Liver (tissue), 9 donors: ENCODE results near the gene IL22RA1. TPM values are rescaled to one million over a fixed set of nuclear protein-coding genes. Genes with fewer than 3 reads are reported as not detected.

ENCODE experiments used
- DNase-seq: peaks from one replicate; pipeline ENCODE4 v3.0.0-alpha.2; 2017; ENCODE audit warnings: low spot score
- H3K27ac ChIP-seq, 2 donors: one replicate each; pipeline ENCODE4 v1.7.0; 2013; ENCODE audit warnings: inconsistent platforms in 2 of 2, low read length in 2 of 2, control low read depth in 1 of 2, low read depth in 1 of 2, mild to moderate bottlenecking in 1 of 2
- H3K27me3 ChIP-seq, 4 donors: one replicate each; pipeline versions ENCODE4 v1.6.1 to v1.7.0; 2013; ENCODE audit warnings: low read length in 3 of 4, inconsistent platforms in 1 of 4, mild to moderate bottlenecking in 1 of 4, moderate library complexity in 1 of 4; ENCODE audit not compliant: control insufficient read depth in 4 of 4, insufficient read depth in 4 of 4
- H3K36me3 ChIP-seq, 4 donors: one replicate each; pipeline versions ENCODE4 v1.6.1 to v1.7.0; 2013; ENCODE audit warnings: low read length in 3 of 4, mild to moderate bottlenecking in 3 of 4, low read depth in 1 of 4, moderate library complexity in 1 of 4; ENCODE audit not compliant: control insufficient read depth in 4 of 4, insufficient read depth in 3 of 4
- H3K4me1 ChIP-seq, 4 donors: one replicate each; pipeline versions ENCODE4 v1.6.1 to v1.7.0; 2013; ENCODE audit warnings: low read length in 3 of 4, mild to moderate bottlenecking in 3 of 4, moderate library complexity in 1 of 4; ENCODE audit not compliant: control insufficient read depth in 4 of 4, insufficient read depth in 4 of 4
- H3K4me3 ChIP-seq, 3 donors: one replicate each; pipeline versions ENCODE4 v1.6.1 to v1.7.0; 2013; ENCODE audit warnings: low read length in 3 of 3, control low read depth in 1 of 3, low read depth in 1 of 3, mild to moderate bottlenecking in 1 of 3
- H3K9ac ChIP-seq, 2 donors: one replicate each; pipeline ENCODE4 v1.7.0; 2013; ENCODE audit warnings: low read length in 2 of 2, mild to moderate bottlenecking in 2 of 2, moderate library complexity in 2 of 2, control low read depth in 1 of 2, low read depth in 1 of 2
- H3K9me3 ChIP-seq, 4 donors: one replicate each; pipeline versions ENCODE4 v1.6.1 to v1.7.0; 2013; ENCODE audit warnings: low read length in 3 of 4; ENCODE audit not compliant: control insufficient read depth in 4 of 4
- ATF3 ChIP-seq: IDR thresholded peaks from 2 replicates; pipeline ENCODE4 v1.6.1; 2016; ENCODE audit warnings: antibody characterized with exemption
- EGR1 ChIP-seq, 2 donors: IDR thresholded peaks; 2 replicates each; pipeline ENCODE4 v1.6.1; 2016 to 2018; ENCODE audit warnings: antibody characterized with exemption in 2 of 2, low read depth in 2 of 2
- FOXA1 ChIP-seq: IDR thresholded peaks from 2 replicates; pipeline ENCODE4 v1.6.1; 2016; ENCODE audit warnings: antibody characterized with exemption
- FOXA2 ChIP-seq: IDR thresholded peaks from 2 replicates; pipeline ENCODE4 v1.6.1; 2016; ENCODE audit warnings: antibody characterized with exemption
- GABPA ChIP-seq, 2 donors: IDR thresholded peaks in 1 of 2; conservative IDR thresholded peaks in 1 of 2; 2 replicates each; pipeline ENCODE4 v1.6.1; 2016; ENCODE audit warnings: antibody characterized with exemption in 2 of 2, mild to moderate bottlenecking in 1 of 2, moderate library complexity in 1 of 2
- HNF4A ChIP-seq, 2 donors: conservative IDR thresholded peaks; 2 replicates each; pipeline ENCODE4 v1.6.1; 2016; ENCODE audit warnings: antibody characterized with exemption in 2 of 2, mild to moderate bottlenecking in 2 of 2
- HNF4G ChIP-seq: IDR thresholded peaks from 2 replicates; pipeline ENCODE4 v1.6.1; 2016; ENCODE audit warnings: antibody characterized with exemption
- JUND ChIP-seq, 2 donors: IDR thresholded peaks; 2 replicates each; pipeline ENCODE4 v1.6.1; 2016; ENCODE audit warnings: antibody characterized with exemption in 2 of 2
- MAX ChIP-seq: IDR thresholded peaks from 2 replicates; pipeline ENCODE4 v1.6.1; 2016; ENCODE audit warnings: antibody characterized with exemption
- NR2F2 ChIP-seq: IDR thresholded peaks from 2 replicates; pipeline ENCODE4 v1.6.1; 2016; ENCODE audit warnings: antibody characterized with exemption
- RAD21 ChIP-seq, 2 donors: IDR thresholded peaks; 2 replicates each; pipeline ENCODE4 v1.6.1; 2016; ENCODE audit warnings: antibody characterized with exemption in 2 of 2, mild to moderate bottlenecking in 2 of 2
- RXRA ChIP-seq, 2 donors: IDR thresholded peaks; 2 replicates each; pipeline ENCODE4 v1.6.1; 2017 to 2018; ENCODE audit warnings: antibody characterized with exemption in 2 of 2, mild to moderate bottlenecking in 1 of 2
- SP1 ChIP-seq: IDR thresholded peaks from 2 replicates; pipeline ENCODE4 v1.6.1; 2018; ENCODE audit warnings: antibody characterized with exemption, mild to moderate bottlenecking
- TAF1 ChIP-seq: conservative IDR thresholded peaks from 2 replicates; pipeline ENCODE4 v1.6.1; 2016; ENCODE audit warnings: antibody characterized with exemption, mild to moderate bottlenecking
- YY1 ChIP-seq: IDR thresholded peaks from 2 replicates; pipeline ENCODE4 v1.6.1; 2016; ENCODE audit warnings: antibody characterized with exemption, mild to moderate bottlenecking
- ZBTB33 ChIP-seq: IDR thresholded peaks from 2 replicates; pipeline ENCODE4 v1.6.1; 2016; ENCODE audit warnings: antibody characterized with exemption
- WGBS: extraction: QIAGEN DNeasy Blood & Tissue Kit; methylation state at CpG from one replicate; pipeline ENCODE4 v1.1.7; 2013; 5-methylcytosine and 5-hydroxymethylcytosine counted together
- polyA plus RNA-seq, 2 donors: library from polyadenylated mRNA; stranded (reverse) in 1 of 2; unstranded in 1 of 2; fragments of 200-250 nt in 1 of 2; fragments of >200 nt in 1 of 2; fragmentation: Nextera tagmentation in 1 of 2; extraction: Ambion mirVana in 1 of 2; gene quantifications; one replicate each; pipeline versions ENCODE4 v1.2.1 to v1.2.3, GENCODE V29; 2013 to 2015
- total RNA-seq, 2 donors: library from RNA; depleted of rRNA; stranded (reverse); fragments of >200 nt; gene quantifications; one replicate each; pipeline ENCODE4 v1.2.3, GENCODE V29; 2014
- TF ChIP-seq, protein P1 (sequence below): fragments of 150-350 bp; IDR thresholded peaks from 2 replicates; pipeline ENCODE4 v1.5.1; 2017; ENCODE audit warnings: improper control_type of control experiment, low read depth, low read length; ENCODE audit not compliant: missing input control
- TF ChIP-seq, protein P2 (sequence below): IDR thresholded peaks from 2 replicates; pipeline ENCODE4 v1.6.1; 2016; ENCODE audit warnings: antibody characterized with exemption, mild to moderate bottlenecking
- donor health status: healthy.
- donor health status: healthy.
- donor health status: healthy.
- donor health status: healthy.
- donor health status: healthy.

The IL22RA1 gene
- total and polyA plus RNA-seq, 4 donors: 2.1 to 4.5 (median 3.4) TPM

GRCh38 chr1:24172598-24172997 is 29.7 kb upstream of the IL22RA1 start:
- Histone ChIP-seq H3K36me3 (peaks cover 0 to 15% (median 6%) of the 10 kb centered on the region in 4 donors), H3K4me1 (no peaks in the 10 kb centered on the region), H3K27me3 (no peaks in the 10 kb centered on the region), H3K27ac (no peak overlapping the region), H3K9ac (no peak overlapping the region), H3K9me3 (no peaks in the 10 kb centered on the region), H3K4me3 (no peak overlapping the region)
- 96% methylated on average over 5 of the region's 5 CpGs for WGBS
- TF ChIP-seq RAD21 (IDR thresholded peaks at IDR 0.05) (no peak), TAF1 (no peak), SP1 (no peak), YY1 (no peak), GABPA (IDR thresholded peaks at IDR 0.05 in 1 of 2, conservative IDR thresholded peaks at IDR 0.05 in 1 of 2) (no peak), ATF3 (no peak), FOXA1 (no peak), MAX (no peak), ZBTB33 (no peak), NR2F2 (no peak), EGR1 (IDR thresholded peaks at IDR 0.05; ENCODE audit: low read depth in 2 of 2) (no peak), HNF4G (no peak), FOXA2 (no peak), JUND (IDR thresholded peaks at IDR 0.05) (no peak), RXRA (IDR thresholded peaks at IDR 0.05) (no peak), HNF4A (conservative IDR thresholded peaks at IDR 0.05) (no peak)
- TF ChIP-seq, protein P1, sequence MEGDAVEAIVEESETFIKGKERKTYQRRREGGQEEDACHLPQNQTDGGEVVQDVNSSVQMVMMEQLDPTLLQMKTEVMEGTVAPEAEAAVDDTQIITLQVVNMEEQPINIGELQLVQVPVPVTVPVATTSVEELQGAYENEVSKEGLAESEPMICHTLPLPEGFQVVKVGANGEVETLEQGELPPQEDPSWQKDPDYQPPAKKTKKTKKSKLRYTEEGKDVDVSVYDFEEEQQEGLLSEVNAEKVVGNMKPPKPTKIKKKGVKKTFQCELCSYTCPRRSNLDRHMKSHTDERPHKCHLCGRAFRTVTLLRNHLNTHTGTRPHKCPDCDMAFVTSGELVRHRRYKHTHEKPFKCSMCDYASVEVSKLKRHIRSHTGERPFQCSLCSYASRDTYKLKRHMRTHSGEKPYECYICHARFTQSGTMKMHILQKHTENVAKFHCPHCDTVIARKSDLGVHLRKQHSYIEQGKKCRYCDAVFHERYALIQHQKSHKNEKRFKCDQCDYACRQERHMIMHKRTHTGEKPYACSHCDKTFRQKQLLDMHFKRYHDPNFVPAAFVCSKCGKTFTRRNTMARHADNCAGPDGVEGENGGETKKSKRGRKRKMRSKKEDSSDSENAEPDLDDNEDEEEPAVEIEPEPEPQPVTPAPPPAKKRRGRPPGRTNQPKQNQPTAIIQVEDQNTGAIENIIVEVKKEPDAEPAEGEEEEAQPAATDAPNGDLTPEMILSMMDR: no peak
- TF ChIP-seq, protein P2, sequence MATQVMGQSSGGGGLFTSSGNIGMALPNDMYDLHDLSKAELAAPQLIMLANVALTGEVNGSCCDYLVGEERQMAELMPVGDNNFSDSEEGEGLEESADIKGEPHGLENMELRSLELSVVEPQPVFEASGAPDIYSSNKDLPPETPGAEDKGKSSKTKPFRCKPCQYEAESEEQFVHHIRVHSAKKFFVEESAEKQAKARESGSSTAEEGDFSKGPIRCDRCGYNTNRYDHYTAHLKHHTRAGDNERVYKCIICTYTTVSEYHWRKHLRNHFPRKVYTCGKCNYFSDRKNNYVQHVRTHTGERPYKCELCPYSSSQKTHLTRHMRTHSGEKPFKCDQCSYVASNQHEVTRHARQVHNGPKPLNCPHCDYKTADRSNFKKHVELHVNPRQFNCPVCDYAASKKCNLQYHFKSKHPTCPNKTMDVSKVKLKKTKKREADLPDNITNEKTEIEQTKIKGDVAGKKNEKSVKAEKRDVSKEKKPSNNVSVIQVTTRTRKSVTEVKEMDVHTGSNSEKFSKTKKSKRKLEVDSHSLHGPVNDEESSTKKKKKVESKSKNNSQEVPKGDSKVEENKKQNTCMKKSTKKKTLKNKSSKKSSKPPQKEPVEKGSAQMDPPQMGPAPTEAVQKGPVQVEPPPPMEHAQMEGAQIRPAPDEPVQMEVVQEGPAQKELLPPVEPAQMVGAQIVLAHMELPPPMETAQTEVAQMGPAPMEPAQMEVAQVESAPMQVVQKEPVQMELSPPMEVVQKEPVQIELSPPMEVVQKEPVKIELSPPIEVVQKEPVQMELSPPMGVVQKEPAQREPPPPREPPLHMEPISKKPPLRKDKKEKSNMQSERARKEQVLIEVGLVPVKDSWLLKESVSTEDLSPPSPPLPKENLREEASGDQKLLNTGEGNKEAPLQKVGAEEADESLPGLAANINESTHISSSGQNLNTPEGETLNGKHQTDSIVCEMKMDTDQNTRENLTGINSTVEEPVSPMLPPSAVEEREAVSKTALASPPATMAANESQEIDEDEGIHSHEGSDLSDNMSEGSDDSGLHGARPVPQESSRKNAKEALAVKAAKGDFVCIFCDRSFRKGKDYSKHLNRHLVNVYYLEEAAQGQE: no peak
- DNase-seq: no peak
